ENCODE data around the gene DYNC1H1.

The DYNC1H1 gene

GRCh38 chr14:102005336-102005735 lies 41.0 kb downstream of the DYNC1H1 start:
- DNase-seq = no peak

GRCh38 chr14:102007916-102008418 lies 43.6 kb downstream of the DYNC1H1 start:
- no peak for DNase-seq

GRCh38 chr14:102008891-102009290 lies 44.5 kb downstream of the DYNC1H1 start:
- no peak for DNase-seq

GRCh38 chr14:102011631-102012030 lies 47.3 kb downstream of the DYNC1H1 start:
- no peak for DNase-seq

GRCh38 chr14:102012336-102012735 lies 48.0 kb downstream of the DYNC1H1 start:
- DNase-seq = no peak

- DNase-seq = no peak
These were observed 49.4 kb downstream of the DYNC1H1 start for GRCh38 chr14:102013669-102014200.

- DNase-seq = no peak
These were observed 50.8 kb downstream of the DYNC1H1 start for GRCh38 chr14:102015045-102015685.

- DNase-seq = no peak
These were observed 51.4 kb downstream of the DYNC1H1 start for GRCh38 chr14:102015771-102016170.

GRCh38 chr14:102016420-102017090 lies 52.2 kb downstream of the DYNC1H1 start:
- DNase-seq = no peak

- no peak for DNase-seq
These were observed 53.9 kb downstream of the DYNC1H1 start for GRCh38 chr14:102018251-102018650.

- no peak for DNase-seq
These were observed 54.7 kb downstream of the DYNC1H1 start for GRCh38 chr14:102019006-102019540.

- DNase-seq = no peak
These were observed 55.9 kb downstream of the DYNC1H1 start for GRCh38 chr14:102020058-102020971.

GRCh38 chr14:102026934-102027333 lies 62.6 kb downstream of the DYNC1H1 start:
- no peak for DNase-seq

- DNase-seq = no peak
These were observed 63.6 kb downstream of the DYNC1H1 start for GRCh38 chr14:102027951-102028350.

- DNase-seq = no peak
These were observed 64.4 kb downstream of the DYNC1H1 start for GRCh38 chr14:102028733-102029132.

- no peak for DNase-seq
These were observed 65.6 kb downstream of the DYNC1H1 start for GRCh38 chr14:102029956-102030355.

- no peak for DNase-seq
These were observed 68.9 kb downstream of the DYNC1H1 start for GRCh38 chr14:102033241-102033640.

- DNase-seq = no peak
These were observed 69.9 kb downstream of the DYNC1H1 start for GRCh38 chr14:102034301-102034700.

- no peak for DNase-seq
These were observed 71.5 kb downstream of the DYNC1H1 start for GRCh38 chr14:102035914-102036313.

- DNase-seq = no peak
These were observed 73.3 kb downstream of the DYNC1H1 start for GRCh38 chr14:102037686-102038085.

- no peak for DNase-seq
These were observed 74.8 kb downstream of the DYNC1H1 start for GRCh38 chr14:102039157-102039556.

GRCh38 chr14:102040153-102040552 lies 75.8 kb downstream of the DYNC1H1 start:
- no peak for DNase-seq

GRCh38 chr14:102042699-102043098 lies 78.3 kb downstream of the DYNC1H1 start:
- DNase-seq = no peak

Data from NCI-H1105 (cell line).